ENCODE data around the gene AUNIP. TPM values are rescaled to one million over a fixed set of nuclear protein-coding genes. Genes with fewer than 3 reads are reported as not detected.

The AUNIP gene
- total RNA-seq, 3 donors from 2014 or later: 0.28 to 1.5 (median 0.35) TPM

DNA sequence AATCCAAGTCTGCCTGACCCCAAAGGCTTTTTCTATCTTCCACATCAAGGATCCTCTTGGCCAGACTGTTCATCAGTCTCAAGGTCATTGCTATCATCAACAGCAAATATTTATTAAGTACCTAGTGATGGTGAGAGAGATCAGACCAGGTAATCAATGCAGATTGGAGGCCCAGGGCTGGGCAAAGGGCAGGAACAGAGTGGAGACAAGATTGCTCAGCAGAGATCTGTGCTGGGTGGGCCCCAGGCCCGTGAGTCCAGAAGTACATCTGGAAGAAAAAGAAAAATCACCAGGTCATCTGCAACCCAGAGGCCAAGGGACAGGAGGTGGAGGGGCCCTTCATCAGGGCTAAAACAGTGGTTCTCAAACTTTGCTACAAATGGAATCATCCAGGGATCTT, 26.3 kb upstream of the AUNIP start:
- ATAC-seq: no peak
- no peaks in the 10 kb centered on the region for H3K36me3 ChIP-seq (ENCODE audit: low read depth)
- no peak for DNase-seq
- H3K4me3 ChIP-seq: no peak overlapping the region
- H3K4me1 ChIP-seq (ENCODE audit: low read depth): peaks cover 8% of the 10 kb centered on the region
- intact Hi-C loops (cut with DNase I, micrococcal nuclease): no loop called here
- no peak for TF ChIP-seq CTCF (IDR thresholded peaks at IDR 0.05)
- H3K9me3 ChIP-seq: no peaks in the 10 kb centered on the region

DNA sequence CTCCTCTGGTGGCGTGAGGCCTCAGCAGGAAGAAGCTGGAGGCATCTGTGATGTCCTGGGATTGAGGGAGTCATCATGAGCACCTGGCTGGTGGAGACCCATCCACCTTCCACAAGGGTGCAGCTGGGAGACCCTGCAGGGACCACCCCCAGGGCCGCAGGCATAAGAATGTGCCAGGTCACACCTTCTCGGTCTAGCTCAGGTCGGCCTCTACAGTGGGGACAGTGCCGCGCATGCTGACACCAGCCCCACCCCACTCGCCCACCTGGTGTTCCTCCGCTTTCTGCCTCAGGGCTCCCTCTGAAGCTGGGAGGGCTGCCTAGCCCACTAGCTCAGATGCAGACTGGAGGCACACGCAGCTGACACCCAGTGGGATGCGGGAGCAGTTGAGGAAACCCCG, 22.0 kb upstream of the AUNIP start:
- intact Hi-C loops (cut with DNase I, micrococcal nuclease): no loop called here
- H3K36me3 ChIP-seq (ENCODE audit: low read depth): no peaks in the 10 kb centered on the region
- no peaks in the 10 kb centered on the region for H3K9me3 ChIP-seq
- ATAC-seq (no peak), DNase-seq (no peak)
- no peaks in the 10 kb centered on the region for H3K4me1 ChIP-seq (ENCODE audit: low read depth)
- H3K4me3 ChIP-seq: no peak overlapping the region
- TF ChIP-seq CTCF (IDR thresholded peaks at IDR 0.05): no peak

GRCh38 chr1:25880518-25880917, 21.3 kb upstream of the AUNIP start:
- TF ChIP-seq CTCF (IDR thresholded peaks at IDR 0.05): no peak
- Histone ChIP-seq H3K4me3 (no peak overlapping the region), H3K36me3 (ENCODE audit: low read depth) (no peaks in the 10 kb centered on the region), H3K9me3 (no peaks in the 10 kb centered on the region), H3K4me1 (ENCODE audit: low read depth) (peaks cover 4% of the 10 kb centered on the region)
- DNase-seq (no peak), ATAC-seq (no peak)
- intact Hi-C loops (cut with DNase I, micrococcal nuclease): no loop called here

DNA sequence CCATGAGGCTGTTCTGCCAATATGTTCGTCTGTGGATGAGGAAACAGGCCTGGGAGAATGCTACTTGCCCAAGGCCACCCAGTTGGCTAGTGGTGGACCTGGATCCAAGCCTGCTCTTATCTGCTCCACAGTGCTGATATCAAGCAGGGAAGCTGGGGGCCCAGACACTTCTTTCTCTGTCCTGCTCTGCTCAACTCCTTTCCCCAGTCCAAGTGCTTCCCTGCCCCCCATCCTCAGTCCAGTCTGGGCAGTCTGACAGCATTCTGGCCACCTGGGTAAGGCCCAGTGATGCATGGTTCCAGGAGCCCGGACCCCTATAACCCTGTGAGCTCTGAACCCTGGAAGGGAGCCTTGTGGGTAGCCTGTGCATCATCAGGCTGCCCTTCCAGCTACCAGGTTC, 20.4 kb upstream of the AUNIP start:
- DNase-seq (no peak), ATAC-seq (no peak)
- Histone ChIP-seq H3K4me3 (no peak overlapping the region), H3K4me1 (ENCODE audit: low read depth) (peaks cover 9% of the 10 kb centered on the region), H3K36me3 (ENCODE audit: low read depth) (no peaks in the 10 kb centered on the region), H3K9me3 (no peaks in the 10 kb centered on the region)
- no peak for TF ChIP-seq CTCF (IDR thresholded peaks at IDR 0.05)
- intact Hi-C loops (cut with DNase I, micrococcal nuclease): no loop called here

GRCh38 chr1:25878690-25879089, 19.4 kb upstream of the AUNIP start:
- DNase-seq (no peak), ATAC-seq (no peak)
- H3K4me1 ChIP-seq (ENCODE audit: low read depth): peaks cover 16% of the 10 kb centered on the region
- intact Hi-C loops (cut with DNase I, micrococcal nuclease): no loop called here
- no peak overlapping the region for H3K4me3 ChIP-seq
- no peaks in the 10 kb centered on the region for H3K9me3 ChIP-seq
- H3K36me3 ChIP-seq (ENCODE audit: low read depth): no peaks in the 10 kb centered on the region
- TF ChIP-seq CTCF (IDR thresholded peaks at IDR 0.05): no peak

DNA sequence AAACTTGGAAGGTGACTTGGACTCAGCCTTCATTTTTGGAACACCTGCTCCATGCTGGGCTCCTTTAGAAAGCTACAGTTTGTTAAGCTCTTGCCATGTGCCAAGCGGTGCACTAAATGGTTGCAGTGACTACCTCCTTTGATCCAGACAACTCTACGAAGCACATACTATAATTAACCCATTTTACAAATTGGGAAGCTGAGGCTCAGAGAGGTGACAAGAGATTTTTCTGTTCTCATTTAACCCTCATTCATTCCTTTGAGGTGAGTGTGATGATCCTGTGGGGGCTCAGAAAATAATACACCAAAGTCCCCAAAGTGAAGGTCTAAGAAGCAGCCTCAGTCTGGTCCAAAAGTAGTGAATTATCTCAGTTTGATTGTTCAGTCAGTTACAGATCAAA, 17.9 kb upstream of the AUNIP start:
- no peak for TF ChIP-seq CTCF (IDR thresholded peaks at IDR 0.05)
- H3K9me3 ChIP-seq: no peaks in the 10 kb centered on the region
- H3K4me3 ChIP-seq: no peak overlapping the region
- ATAC-seq: no peak
- no peaks in the 10 kb centered on the region for H3K36me3 ChIP-seq (ENCODE audit: low read depth)
- DNase-seq: no peak
- intact Hi-C loops (cut with DNase I, micrococcal nuclease): no loop called here
- peaks cover 20% of the 10 kb centered on the region for H3K4me1 ChIP-seq (ENCODE audit: low read depth)

Measured in mucosa of descending colon (tissue), 3 donors.